ENCODE results near the gene PEX7.
A peak's percentile ranks its signal among the peaks of the same experiment; 100 is the strongest.
"Not testable (repeated sequence)": the region's sequence is repeated elsewhere in the genome, so short reads cannot be mapped to it uniquely, and the experiment has no call there.

The PEX7 gene

GRCh38 chr6:136822376-136823127 is at the start of gene PEX7:
Gene PEX7, plus strand, starts transcription at chr6:136822592. Its CDS starts 74 bp downstream, at chr6:136822666.
- peak; percentile 69 for DNase-seq (ENCODE audit: low read depth)

GRCh38 chr6:136772685-136773472 is 49.5 kb upstream of the PEX7 start:
- DNase-seq (ENCODE audit: low read depth): no peak

GRCh38 chr6:136773473-136773796 is 49.0 kb upstream of the PEX7 start:
- no peak for DNase-seq (ENCODE audit: low read depth)

- DNase-seq (ENCODE audit: low read depth): no peak
Measured at GRCh38 chr6:136774228-136775041, 48.0 kb upstream of the PEX7 start.

- no peak for DNase-seq (ENCODE audit: low read depth)
Measured at GRCh38 chr6:136775081-136775480, 47.3 kb upstream of the PEX7 start.

- DNase-seq (ENCODE audit: low read depth): no peak
Measured at GRCh38 chr6:136775548-136775947, 46.8 kb upstream of the PEX7 start.

GRCh38 chr6:136777651-136778050 is 44.7 kb upstream of the PEX7 start:
- DNase-seq (ENCODE audit: low read depth): no peak

- no peak for DNase-seq (ENCODE audit: low read depth)
Measured at GRCh38 chr6:136779682-136780081, 42.7 kb upstream of the PEX7 start.

GRCh38 chr6:136780972-136781371 is 41.4 kb upstream of the PEX7 start:
- no peak for DNase-seq (ENCODE audit: low read depth)

- DNase-seq (ENCODE audit: low read depth): no peak
Measured at GRCh38 chr6:136782021-136782770, 40.2 kb upstream of the PEX7 start.

- no peak for DNase-seq (ENCODE audit: low read depth)
Measured at GRCh38 chr6:136783021-136783420, 39.4 kb upstream of the PEX7 start.

- DNase-seq (ENCODE audit: low read depth): no peak
Measured at GRCh38 chr6:136783495-136784270, 38.7 kb upstream of the PEX7 start.

GRCh38 chr6:136784271-136784664 is 38.1 kb upstream of the PEX7 start:
- no peak for DNase-seq (ENCODE audit: low read depth)

- DNase-seq (ENCODE audit: low read depth): no peak
Measured at GRCh38 chr6:136784910-136785746, 37.3 kb upstream of the PEX7 start.

GRCh38 chr6:136786658-136787057 is 35.7 kb upstream of the PEX7 start:
- no peak for DNase-seq (ENCODE audit: low read depth)

- no peak for DNase-seq (ENCODE audit: low read depth)
Measured at GRCh38 chr6:136787726-136788068, 34.7 kb upstream of the PEX7 start.

GRCh38 chr6:136788069-136788902 is 34.1 kb upstream of the PEX7 start:
- no peak for DNase-seq (ENCODE audit: low read depth)

GRCh38 chr6:136789440-136789839 is 33.0 kb upstream of the PEX7 start:
- DNase-seq (ENCODE audit: low read depth): not testable (repeated sequence)

All from stimulated activated CD8-positive, alpha-beta memory T cell treated with anti-CD3 and anti-CD28 coated beads, Interleukin-7, amount 100 ng/mL, for 24 hours (primary cell).